T-helper 2 cell (primary cell): Measurements from ENCODE around the gene EEA1.
"Not testable (repeated sequence)": the region's sequence is repeated elsewhere in the genome, so short reads cannot be mapped to it uniquely, and the experiment has no call there.

Experiments used
- DNase-seq, 5 experiments: peaks; one replicate each; pipeline versions ENCODE4 v3.0.0 to v3.0.0-alpha.2; 2012 to 2022

The EEA1 gene

GRCh38 chr12:92796650-92797049, 132.4 kb downstream of the EEA1 start:
- DNase-seq = no peak

- DNase-seq = no peak
These were observed 134.3 kb downstream of the EEA1 start for GRCh38 chr12:92794814-92795213.

- DNase-seq = not testable (repeated sequence)
These were observed 134.7 kb downstream of the EEA1 start for GRCh38 chr12:92794356-92794755.

GRCh38 chr12:92786045-92786444, 143.1 kb downstream of the EEA1 start:
- DNase-seq = no peak

GRCh38 chr12:92785563-92785950, 143.5 kb downstream of the EEA1 start:
- no peak for DNase-seq

GRCh38 chr12:92784797-92785562, 144.1 kb downstream of the EEA1 start:
- peak in 2 of 5 experiments; percentile 26 to 76 for DNase-seq

- no peak for DNase-seq
These were observed 144.7 kb downstream of the EEA1 start for GRCh38 chr12:92784356-92784755.

GRCh38 chr12:92779902-92780301, 149.2 kb downstream of the EEA1 start:
- DNase-seq = no peak

GRCh38 chr12:92778525-92778924, 150.6 kb downstream of the EEA1 start:
- DNase-seq = no peak

- DNase-seq = no peak
These were observed 153.7 kb downstream of the EEA1 start for GRCh38 chr12:92775416-92775815.

GRCh38 chr12:92771001-92771400, 158.1 kb downstream of the EEA1 start:
- no peak for DNase-seq

- DNase-seq = no peak
These were observed 159.8 kb downstream of the EEA1 start for GRCh38 chr12:92769124-92769901.

- no peak for DNase-seq
These were observed 163.2 kb downstream of the EEA1 start for GRCh38 chr12:92765871-92766270.

- no peak for DNase-seq
These were observed 164.3 kb downstream of the EEA1 start for GRCh38 chr12:92764831-92765230.

GRCh38 chr12:92762773-92763172, 166.3 kb downstream of the EEA1 start:
- no peak for DNase-seq

GRCh38 chr12:92759634-92760268, 169.3 kb downstream of the EEA1 start:
- no peak for DNase-seq

GRCh38 chr12:92757597-92758121, 171.4 kb downstream of the EEA1 start:
- DNase-seq = peak in 1 of 5 experiments; percentile 1

GRCh38 chr12:92756898-92757596, 172.0 kb downstream of the EEA1 start:
- DNase-seq = no peak

- no peak for DNase-seq
These were observed 174.9 kb downstream of the EEA1 start for GRCh38 chr12:92753976-92754885.

GRCh38 chr12:92749691-92750090, 179.4 kb downstream of the EEA1 start:
- DNase-seq = not testable (repeated sequence)

- DNase-seq = no peak
These were observed 181.9 kb downstream of the EEA1 start for GRCh38 chr12:92747151-92747550.
